ENCODE results near the gene PSME3. TPM values are rescaled to one million over a fixed set of nuclear protein-coding genes. Genes with fewer than 3 reads are reported as not detected.

Gene PSME3
- total and polyA plus RNA-seq, 12 donors = 18.5 to 149 (median 79.9) TPM

GRCh38 chr17:42784811-42785592 lies 48.2 kb upstream of the PSME3 start:
- Histone ChIP-seq H3K27ac (no peak overlapping the region), H3K9me3 (replicated peaks in 1 of 3) (no peaks in the 10 kb centered on the region), H3K4me3 (no peak overlapping the region), H3K27me3 (peaks cover 59% of the 10 kb centered on the region), H3K4me1 (replicated peaks in 1 of 2) (peaks cover 0 to 15% of the 10 kb centered on the region in 2 donors), H3K36me3 (replicated peaks in 1 of 2) (no peaks in the 10 kb centered on the region)
- no peak for TF ChIP-seq POLR2A (IDR thresholded peaks at IDR 0.05)
- TF ChIP-seq CTCF (IDR thresholded peaks at IDR 0.05) = no peak
- WGBS, 4 donors = 14 to 27% (median 18%) methylated on average over 23 to 52 of the region's 52 CpGs
- intact Hi-C loops (cut with DNase I) = no loop called here
- DNase-seq = no peak

GRCh38 chr17:42787266-42787665 lies 45.9 kb upstream of the PSME3 start:
- H3K36me3 ChIP-seq (replicated peaks in 1 of 2) = no peaks in the 10 kb centered on the region
- no peak overlapping the region for H3K27ac ChIP-seq
- TF ChIP-seq POLR2A (IDR thresholded peaks at IDR 0.05) (no peak), CTCF (IDR thresholded peaks at IDR 0.05) (no peak)
- no peaks in the 10 kb centered on the region for H3K9me3 ChIP-seq (replicated peaks in 1 of 3)
- peaks cover 40% of the 10 kb centered on the region for H3K27me3 ChIP-seq
- no peak for DNase-seq
- 66 to 90% (median 82%) methylated on average over 8 to 11 of the region's 11 CpGs for WGBS, 4 donors
- intact Hi-C loops (cut with DNase I) = no loop called here
- H3K4me3 ChIP-seq = no peak overlapping the region
- H3K4me1 ChIP-seq (replicated peaks in 1 of 2) = peaks cover 0 to 5% of the 10 kb centered on the region in 2 donors

DNA sequence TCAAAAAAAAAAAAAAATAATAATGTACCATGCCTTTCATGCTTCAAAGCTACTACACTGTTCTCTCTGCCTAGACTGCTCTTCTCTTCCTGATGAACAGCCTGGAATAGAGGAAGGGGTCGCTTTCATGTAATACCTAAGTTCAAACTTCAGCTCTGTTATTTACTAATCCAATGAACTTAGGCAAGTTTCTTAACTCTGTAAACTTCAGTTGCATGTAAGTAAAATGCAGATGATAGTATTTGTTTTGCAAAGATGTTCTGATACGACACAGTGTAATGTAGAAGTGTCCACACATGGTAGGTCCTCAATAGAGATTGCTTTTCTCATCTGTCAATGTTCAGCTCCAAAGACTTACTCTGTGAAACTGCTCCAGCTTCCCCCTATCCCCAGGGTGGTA lies 41.2 kb upstream of the PSME3 start:
- Histone ChIP-seq H3K27ac (no peak overlapping the region), H3K9me3 (replicated peaks in 1 of 3) (no peaks in the 10 kb centered on the region), H3K27me3 (peaks cover 2% of the 10 kb centered on the region), H3K36me3 (replicated peaks in 1 of 2) (no peaks in the 10 kb centered on the region), H3K4me3 (no peak overlapping the region), H3K4me1 (replicated peaks in 1 of 2) (peaks cover 0 to 2% of the 10 kb centered on the region in 2 donors)
- DNase-seq = no peak
- 72 to 77% (median 74%) methylated on average over 2 of the region's 2 CpGs for WGBS, 4 donors
- intact Hi-C loops (cut with DNase I) = no loop called here
- TF ChIP-seq CTCF (IDR thresholded peaks at IDR 0.05) (no peak), POLR2A (IDR thresholded peaks at IDR 0.05) (no peak)

GRCh38 chr17:42792545-42792944 lies 40.7 kb upstream of the PSME3 start:
- intact Hi-C loops (cut with DNase I) = no loop called here
- 58 to 70% (median 63%) methylated on average over 5 of the region's 5 CpGs for WGBS, 4 donors

More at GRCh38 chr17:42792545-42792944, 40.7 kb upstream of the PSME3 start:
- no peak for DNase-seq
- Histone ChIP-seq H3K27ac (no peak overlapping the region), H3K36me3 (replicated peaks in 1 of 2) (no peaks in the 10 kb centered on the region), H3K27me3 (no peaks in the 10 kb centered on the region), H3K9me3 (replicated peaks in 1 of 3) (no peaks in the 10 kb centered on the region), H3K4me1 (replicated peaks in 1 of 2) (peaks cover under 1 to 8% of the 10 kb centered on the region in 2 donors), H3K4me3 (no peak overlapping the region)
- TF ChIP-seq CTCF (IDR thresholded peaks at IDR 0.05) (no peak), POLR2A (IDR thresholded peaks at IDR 0.05) (no peak)
